ENCODE measurements around the gene RAB23.

DNA sequence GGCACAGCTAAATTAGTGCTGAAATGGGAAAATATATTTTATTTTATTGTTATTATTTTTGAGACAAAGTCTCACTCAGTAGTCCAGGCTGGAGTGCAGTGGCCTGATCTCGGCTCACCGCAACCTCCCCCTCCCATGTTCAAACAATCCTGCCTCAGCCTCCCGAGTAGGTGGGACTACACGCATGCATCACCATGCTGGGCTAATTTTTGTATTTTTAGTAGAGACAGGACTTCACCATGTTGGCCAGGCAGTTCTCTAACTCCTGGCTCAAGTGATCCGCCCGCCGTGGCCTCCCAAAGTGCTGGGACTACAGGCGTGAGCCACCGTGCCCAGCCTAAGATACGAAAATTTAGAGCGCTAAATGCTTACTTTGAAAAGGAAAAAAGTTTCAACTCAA is 4.8 kb downstream of the RAB23 start:
- TF ChIP-seq, protein P1, sequence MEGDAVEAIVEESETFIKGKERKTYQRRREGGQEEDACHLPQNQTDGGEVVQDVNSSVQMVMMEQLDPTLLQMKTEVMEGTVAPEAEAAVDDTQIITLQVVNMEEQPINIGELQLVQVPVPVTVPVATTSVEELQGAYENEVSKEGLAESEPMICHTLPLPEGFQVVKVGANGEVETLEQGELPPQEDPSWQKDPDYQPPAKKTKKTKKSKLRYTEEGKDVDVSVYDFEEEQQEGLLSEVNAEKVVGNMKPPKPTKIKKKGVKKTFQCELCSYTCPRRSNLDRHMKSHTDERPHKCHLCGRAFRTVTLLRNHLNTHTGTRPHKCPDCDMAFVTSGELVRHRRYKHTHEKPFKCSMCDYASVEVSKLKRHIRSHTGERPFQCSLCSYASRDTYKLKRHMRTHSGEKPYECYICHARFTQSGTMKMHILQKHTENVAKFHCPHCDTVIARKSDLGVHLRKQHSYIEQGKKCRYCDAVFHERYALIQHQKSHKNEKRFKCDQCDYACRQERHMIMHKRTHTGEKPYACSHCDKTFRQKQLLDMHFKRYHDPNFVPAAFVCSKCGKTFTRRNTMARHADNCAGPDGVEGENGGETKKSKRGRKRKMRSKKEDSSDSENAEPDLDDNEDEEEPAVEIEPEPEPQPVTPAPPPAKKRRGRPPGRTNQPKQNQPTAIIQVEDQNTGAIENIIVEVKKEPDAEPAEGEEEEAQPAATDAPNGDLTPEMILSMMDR (IDR thresholded peaks at IDR 0.05) = no peak
- no peak for TF ChIP-seq POLR2A (IDR thresholded peaks at IDR 0.05)
